Activated naive CD4-positive, alpha-beta T cell treated with anti-CD3 and anti-CD28 coated beads, Interleukin-2, amount 50 U/mL, for 72 hours (primary cell): ENCODE data around the gene MGAT5. TPM values are rescaled to one million over a fixed set of nuclear protein-coding genes. Genes with fewer than 3 reads are reported as not detected.
A peak's percentile ranks its signal among the peaks of the same experiment; 100 is the strongest.
"Not testable (repeated sequence)": the region's sequence is repeated elsewhere in the genome, so short reads cannot be mapped to it uniquely, and the experiment has no call there.

Experiments
- ATAC-seq, 2 donors: fragments of 150-1000 bp; cut with Tn5 transposase; 2 replicates each; pipeline ENCODE4 v1.10.0; 2021; ENCODE audit warnings: mild to moderate bottlenecking in 2 of 2, moderate library complexity in 2 of 2
- DNase-seq, 2 donors: peaks; one replicate each; pipeline ENCODE4 v3.0.0; 2021 to 2022; ENCODE audit warnings: low spot score in 2 of 2
- H3K27ac Mint-ChIP-seq, 2 donors: one replicate each; pipeline ENCODE4 v1.8.0; 2022; ENCODE audit warnings: mild to moderate bottlenecking in 2 of 2, mixed read lengths in 2 of 2
- H3K36me3 Mint-ChIP-seq, 2 donors: one replicate each; pipeline ENCODE4 v1.8.0; 2022; ENCODE audit warnings: mixed read lengths in 2 of 2
- H3K9me3 Mint-ChIP-seq, 2 donors: one replicate each; pipeline ENCODE4 v1.8.0; 2022; ENCODE audit warnings: mixed read lengths in 2 of 2
- total RNA-seq, 2 donors: library from RNA; stranded (reverse); gene quantifications; one replicate each; pipeline ENCODE4 v1.2.3, GENCODE V29; 2022

Gene MGAT5
- total RNA-seq, 2 donors from 2014 or later, result 11.8 to 13.2 TPM

- Mint-ChIP-seq H3K27ac (no peak overlapping the region), H3K36me3 (peaks cover 7% of the 10 kb centered on the region in 2 donors), H3K9me3 (no peaks in the 10 kb centered on the region)
- ATAC-seq (no peak), DNase-seq (no peak)
Observed at GRCh38 chr2:134280726-134281125, 26.9 kb downstream of the MGAT5 start.

DNA sequence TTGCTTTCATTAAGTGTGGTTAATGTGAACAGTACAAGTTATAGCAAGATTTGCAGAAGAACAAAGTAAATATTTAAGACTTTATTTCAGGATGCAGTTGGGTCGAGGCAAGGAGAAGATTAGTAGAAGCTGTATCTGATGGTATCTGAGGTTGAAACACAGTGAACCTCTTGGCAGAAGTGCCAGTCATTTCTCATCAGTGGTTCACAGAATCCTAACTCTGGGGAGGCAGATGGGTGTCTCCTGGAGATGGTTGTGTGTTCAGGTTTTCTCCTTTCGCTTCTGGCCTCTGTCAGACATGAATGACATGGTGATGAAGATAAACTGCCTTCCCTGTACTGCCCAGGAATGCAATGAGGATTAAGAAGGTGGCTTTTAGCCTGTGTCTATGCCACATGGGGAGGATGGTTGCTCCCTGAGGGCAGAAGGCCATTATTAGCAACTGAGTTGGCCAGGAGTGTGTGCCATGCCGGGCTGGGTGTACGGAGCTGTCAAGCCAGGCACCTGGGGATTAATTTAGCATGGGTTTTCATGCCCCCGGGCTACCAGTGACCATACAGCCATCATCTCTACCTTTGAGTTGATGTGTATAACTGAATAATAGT is 28.0 kb downstream of the MGAT5 start:
- DNase-seq (no peak), ATAC-seq (peak; percentile 11 to 14)
- H3K27ac Mint-ChIP-seq, result no peak overlapping the region
- no peaks in the 10 kb centered on the region for H3K9me3 Mint-ChIP-seq
- peaks cover 0 to 6% of the 10 kb centered on the region in 2 donors for H3K36me3 Mint-ChIP-seq

DNA sequence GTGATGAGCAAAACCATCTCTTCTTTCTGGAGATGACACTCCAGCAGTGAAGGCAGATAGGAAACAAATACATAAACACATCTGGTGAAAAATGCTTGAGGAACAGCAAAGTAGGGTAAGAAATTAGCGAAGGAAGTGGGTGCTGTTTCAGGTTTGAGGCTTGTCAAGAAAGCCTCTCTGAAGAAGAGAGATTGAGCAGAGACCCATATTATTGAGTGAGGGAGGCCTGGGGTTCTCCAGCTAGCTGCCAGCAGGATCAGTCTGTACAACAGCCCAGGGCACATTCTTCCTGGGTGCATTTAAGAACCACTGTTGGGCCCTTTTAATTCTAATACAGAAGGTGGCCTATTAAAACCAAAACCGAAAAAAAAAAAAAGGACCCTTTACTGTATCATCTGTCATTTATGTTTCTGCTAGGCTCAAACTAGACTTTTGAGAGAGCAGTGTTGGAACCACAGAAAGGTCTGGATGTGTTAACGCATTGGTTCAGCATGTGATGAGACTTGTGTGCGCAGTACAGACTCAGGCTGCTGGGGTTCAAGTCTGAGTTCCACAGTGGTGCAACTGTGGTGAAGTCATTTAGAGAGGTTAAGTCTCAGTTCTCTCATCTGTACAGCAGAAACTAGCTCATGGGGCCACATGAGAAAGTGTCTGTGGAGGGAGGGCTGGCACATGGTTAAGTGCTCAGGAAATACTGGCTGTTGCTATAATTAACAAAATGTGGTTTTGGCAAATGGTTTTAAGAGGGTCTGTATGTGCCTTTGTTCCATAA is 28.9 kb downstream of the MGAT5 start:
- H3K27ac Mint-ChIP-seq, result peak overlapping the region; percentile 52 to 72
- DNase-seq (peak in 1 of 2 donors; percentile 46), ATAC-seq (peak; percentile 93 to 94)
- H3K9me3 Mint-ChIP-seq, result no peaks in the 10 kb centered on the region
- no peaks in the 10 kb centered on the region for H3K36me3 Mint-ChIP-seq

- Mint-ChIP-seq H3K9me3 (no peaks in the 10 kb centered on the region), H3K27ac (peak overlapping the region in 1 of 2 donors; percentile 72), H3K36me3 (no peaks in the 10 kb centered on the region)
- DNase-seq (no peak), ATAC-seq (no peak)
Observed at GRCh38 chr2:134283661-134284060, 29.8 kb downstream of the MGAT5 start.

- Mint-ChIP-seq H3K36me3 (no peaks in the 10 kb centered on the region), H3K27ac (no peak overlapping the region), H3K9me3 (no peaks in the 10 kb centered on the region)
- DNase-seq, result no peak
- ATAC-seq, result no peak
Observed at GRCh38 chr2:134284119-134284670, 30.3 kb downstream of the MGAT5 start.

DNA sequence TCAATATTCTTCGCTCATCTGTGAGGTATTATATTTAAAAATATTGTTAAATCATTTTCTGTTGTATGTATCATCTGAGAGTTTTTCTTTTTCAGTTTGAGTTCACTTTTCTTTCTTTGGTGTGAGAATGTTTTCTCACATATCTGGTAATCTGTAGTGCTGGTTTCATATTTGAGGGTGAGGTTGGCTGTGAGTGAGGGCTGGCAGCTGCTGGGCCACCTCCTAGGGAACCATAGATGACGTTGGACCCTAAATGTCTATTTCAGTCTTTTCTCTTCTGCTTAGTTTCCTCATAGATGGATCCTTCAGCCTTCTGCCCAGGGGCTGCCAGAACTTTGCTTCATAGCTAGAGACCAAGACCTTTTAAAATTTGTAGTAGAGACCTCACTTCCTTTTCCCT is 33.5 kb downstream of the MGAT5 start:
- no peak overlapping the region for H3K27ac Mint-ChIP-seq
- DNase-seq, result no peak

GRCh38 chr2:134288814-134289213 is 34.9 kb downstream of the MGAT5 start:
- ATAC-seq, result no peak
- no peak overlapping the region for H3K27ac Mint-ChIP-seq
- peaks cover 0 to 4% of the 10 kb centered on the region in 2 donors for H3K36me3 Mint-ChIP-seq
- no peak for DNase-seq
- H3K9me3 Mint-ChIP-seq, result no peaks in the 10 kb centered on the region

More for the DNA sequence above, 33.5 kb downstream of the MGAT5 start:
- Mint-ChIP-seq H3K36me3 (no peaks in the 10 kb centered on the region), H3K9me3 (no peaks in the 10 kb centered on the region)
- ATAC-seq, result peak; percentile 9 to 40

- Mint-ChIP-seq H3K27ac (no peak overlapping the region), H3K9me3 (no peaks in the 10 kb centered on the region), H3K36me3 (peaks cover 0 to 4% of the 10 kb centered on the region in 2 donors)
- ATAC-seq, result peak; percentile 35 to 40
- DNase-seq, result peak in 1 of 2 donors; percentile 13
Observed at GRCh38 chr2:134289225-134289624, 35.4 kb downstream of the MGAT5 start.

GRCh38 chr2:134290358-134290757 is 36.5 kb downstream of the MGAT5 start:
- ATAC-seq, result peak; percentile 76 to 84
- Mint-ChIP-seq H3K27ac (no peak overlapping the region), H3K9me3 (no peaks in the 10 kb centered on the region), H3K36me3 (peaks cover 0 to 4% of the 10 kb centered on the region in 2 donors)
- DNase-seq, result peak in 1 of 2 donors; percentile 8

DNA sequence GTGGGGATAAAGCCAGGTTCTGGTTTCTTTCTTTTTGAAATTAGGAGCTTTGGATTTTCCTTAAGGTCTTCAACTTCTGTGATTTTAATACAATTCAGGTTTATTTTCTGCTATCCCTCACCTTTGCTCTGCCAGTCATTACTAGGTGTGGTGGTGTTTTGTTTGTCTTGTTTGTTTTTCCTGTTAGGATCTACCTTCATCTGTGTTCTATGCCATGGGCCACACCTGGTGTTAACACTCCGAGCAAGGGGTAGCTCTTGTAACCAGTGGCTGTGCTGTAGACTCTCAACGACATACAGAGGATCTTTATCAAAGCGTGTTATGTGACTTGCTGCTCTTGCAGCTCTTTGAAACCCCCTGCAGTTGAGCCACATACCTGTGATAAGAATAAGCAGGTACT is 38.6 kb downstream of the MGAT5 start:
- Mint-ChIP-seq H3K9me3 (no peaks in the 10 kb centered on the region), H3K27ac (no peak overlapping the region), H3K36me3 (peaks cover 4 to 5% of the 10 kb centered on the region in 2 donors)

DNA sequence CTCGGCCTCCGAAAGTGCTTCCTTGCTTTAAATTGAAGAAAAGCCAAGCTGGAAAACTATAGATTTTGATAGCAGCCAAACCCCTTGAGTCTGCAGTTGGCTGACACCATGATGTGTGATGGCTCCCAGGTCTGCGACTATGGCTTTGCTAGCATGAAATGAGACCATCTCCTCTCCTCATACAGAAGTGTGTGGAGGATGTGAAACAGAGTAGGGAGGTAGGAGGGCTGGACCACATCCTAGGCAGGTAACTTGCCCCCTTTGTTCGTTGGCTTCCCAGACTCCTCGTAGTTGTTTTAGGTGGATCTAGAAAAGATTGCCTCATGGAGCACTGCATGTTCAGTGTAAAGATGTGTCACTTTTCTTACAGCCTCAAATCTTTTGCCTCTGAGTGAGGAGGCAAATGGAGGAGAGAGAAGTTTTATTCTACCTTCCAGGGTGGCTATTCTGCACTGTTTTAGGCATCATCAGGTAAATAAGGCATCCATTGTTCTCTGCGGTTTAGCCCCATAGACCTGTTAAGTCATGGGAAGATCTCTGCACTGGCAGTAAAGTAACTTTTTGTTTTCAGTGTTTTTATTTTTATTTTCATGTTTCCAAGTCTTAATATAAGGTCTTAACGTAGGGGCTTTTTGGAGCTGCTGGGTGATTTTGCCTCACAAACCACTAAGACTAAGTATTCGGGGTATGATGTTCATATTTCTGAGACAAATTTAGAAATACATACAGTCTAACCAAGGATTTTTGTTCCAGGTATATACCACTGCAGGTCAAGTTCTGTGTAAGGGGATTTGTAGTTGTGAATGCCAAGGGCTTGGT is 40.1 kb downstream of the MGAT5 start:
- Mint-ChIP-seq H3K27ac (no peak overlapping the region), H3K36me3 (peaks cover 4 to 5% of the 10 kb centered on the region in 2 donors), H3K9me3 (no peaks in the 10 kb centered on the region)
- ATAC-seq, result no peak
- DNase-seq, result no peak

More for the DNA sequence above, 38.6 kb downstream of the MGAT5 start:
- DNase-seq (no peak), ATAC-seq (no peak)

GRCh38 chr2:134294598-134294997 is 40.7 kb downstream of the MGAT5 start:
- DNase-seq, ATAC-seq, H3K36me3 Mint-ChIP-seq, H3K27ac Mint-ChIP-seq, H3K9me3 Mint-ChIP-seq: not testable (repeated sequence)

DNA sequence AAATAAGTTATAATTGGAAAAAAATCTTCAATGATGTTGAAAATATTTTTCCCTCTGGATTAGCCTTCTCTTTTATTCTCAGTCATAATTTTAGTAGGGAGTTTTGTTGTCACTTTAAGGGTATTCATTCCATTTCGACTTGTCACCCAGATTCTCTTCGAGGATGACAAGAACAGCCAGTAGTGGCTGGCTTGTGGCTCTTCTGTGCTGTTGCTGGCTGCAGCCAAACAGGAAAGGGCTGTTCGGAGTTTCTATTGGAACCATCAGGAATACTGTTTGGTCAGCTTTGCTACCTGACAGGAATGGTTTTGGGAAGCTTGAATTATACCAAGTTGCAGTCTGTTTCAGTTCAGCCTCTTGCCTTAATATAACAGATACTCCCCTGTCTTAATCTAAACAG is 41.6 kb downstream of the MGAT5 start:
- H3K36me3 Mint-ChIP-seq, result peaks cover 9 to 11% of the 10 kb centered on the region in 2 donors
- DNase-seq (no peak), ATAC-seq (no peak)
- H3K9me3 Mint-ChIP-seq, result no peaks in the 10 kb centered on the region
- H3K27ac Mint-ChIP-seq, result peak overlapping the region in 1 of 2 donors; percentile 58

DNA sequence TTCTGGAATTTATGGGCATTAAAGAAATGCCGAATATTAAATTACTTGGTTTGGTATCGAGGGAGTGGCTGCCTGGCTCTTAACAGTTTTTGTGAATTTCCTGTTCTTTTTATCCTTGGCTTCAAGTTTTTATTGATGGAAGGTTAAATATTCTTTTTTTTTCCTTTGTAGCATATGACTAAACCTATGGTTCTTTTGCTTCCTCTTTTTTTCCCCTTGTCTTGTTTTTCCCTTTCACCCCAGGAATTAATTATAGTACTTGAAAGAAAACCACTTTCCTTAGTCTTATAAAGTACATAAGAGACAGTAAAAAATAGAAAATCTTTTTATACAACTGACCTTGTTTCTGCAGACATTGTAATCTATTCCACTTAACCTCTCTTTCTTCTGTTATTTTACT is 42.4 kb downstream of the MGAT5 start:
- DNase-seq (no peak), ATAC-seq (no peak)
- Mint-ChIP-seq H3K27ac (no peak overlapping the region), H3K9me3 (no peaks in the 10 kb centered on the region), H3K36me3 (peaks cover 9 to 11% of the 10 kb centered on the region in 2 donors)

- Mint-ChIP-seq H3K36me3 (peaks cover 4 to 21% of the 10 kb centered on the region in 2 donors), H3K9me3 (no peaks in the 10 kb centered on the region), H3K27ac (no peak overlapping the region)
- no peak for DNase-seq
- ATAC-seq, result no peak
Observed at GRCh38 chr2:134299334-134299733, 45.5 kb downstream of the MGAT5 start.

DNA sequence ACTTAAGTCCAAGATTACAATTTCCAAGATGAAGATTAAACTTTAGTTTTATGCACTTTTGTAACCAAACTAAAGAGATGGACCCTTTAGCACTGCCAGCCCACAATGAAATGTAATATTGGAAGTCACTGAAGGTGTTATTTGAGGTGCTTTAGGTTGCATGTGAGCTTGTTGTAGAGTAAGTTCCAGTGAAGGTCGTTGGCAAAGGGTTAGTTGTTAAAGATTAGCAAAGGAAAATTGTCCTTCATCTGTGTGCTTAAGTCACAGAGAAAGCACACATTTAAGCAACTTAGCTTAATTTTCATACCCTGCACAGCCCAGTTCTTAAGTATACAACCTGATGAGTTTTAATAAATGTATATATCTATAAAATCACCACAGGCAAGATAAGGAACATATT is 46.7 kb downstream of the MGAT5 start:
- ATAC-seq, result no peak
- Mint-ChIP-seq H3K27ac (no peak overlapping the region), H3K36me3 (peaks cover 4 to 21% of the 10 kb centered on the region in 2 donors), H3K9me3 (no peaks in the 10 kb centered on the region)
- no peak for DNase-seq
